Caco-2 (cell line): ENCODE data around the gene LAGE3. TPM values are rescaled to one million over a fixed set of nuclear protein-coding genes. Genes with fewer than 3 reads are reported as not detected.
A peak's percentile ranks its signal among the peaks of the same experiment; 100 is the strongest.

Experiments used
- BruUV-seq: library from RNA; stranded (reverse); fragments of 400-500 nt; replicated peaks from 2 replicates; lab custom pipeline; 2021; lab: Mats Ljungman, UMichigan
- CTCF ChIA-PET: fragments of 300-600 bp; sonication (Branson Sonifier 250); formaldehyde crosslinking; loops from one replicate; lab custom pipeline; 2022; ENCODE audit warnings: antibody characterized with exemption; lab: Charles Lee
- POLR2A ChIA-PET: fragments of 300-600 bp; sonication (Branson Sonifier 250); formaldehyde crosslinking; loops from one replicate; lab custom pipeline; 2022; ENCODE audit warnings: antibody characterized with exemption; lab: Charles Lee
- DNase-seq, 2 experiments: peaks; one replicate each; pipeline versions ENCODE4 v3.0.0 to v3.0.0-alpha.2; 2020 to 2022
- H3K27me3 ChIP-seq: replicated peaks from 2 replicates; pipeline ENCODE4 v1.6.0; 2011; ENCODE audit warnings: low read length; ENCODE audit not compliant: control insufficient read depth, insufficient read depth
- H3K36me3 ChIP-seq: 2 replicates; pipeline ENCODE4 v1.5.1; 2011; ENCODE audit warnings: low read length; ENCODE audit not compliant: control insufficient read depth, insufficient read depth
- H3K4me1 ChIP-seq: fragments of 250-450 bp; sonication (Bioruptor Pico); 2 replicates; pipeline ENCODE4 v1.5.1; 2020; ENCODE audit warnings: mild to moderate bottlenecking
- H3K4me3 ChIP-seq: 2 replicates; pipeline ENCODE4 v1.5.1; 2011; ENCODE audit warnings: low read depth, mild to moderate bottlenecking, control low read depth, low read length
- H3K9me3 ChIP-seq: fragments of 250-450 bp; sonication (Bioruptor Pico); 2 replicates; pipeline ENCODE4 v1.5.1; 2020; ENCODE audit warnings: mild to moderate bottlenecking, moderate library complexity
- H3K27ac Mint-ChIP-seq: one replicate; pipeline ENCODE4 v1.8.0; 2022; ENCODE audit warnings: mixed read lengths; ENCODE audit not compliant: unreplicated experiment
- H3K27me3 Mint-ChIP-seq: one replicate; pipeline ENCODE4 v1.8.0; 2022; ENCODE audit warnings: mixed read lengths; ENCODE audit not compliant: insufficient read depth, unreplicated experiment
- H3K36me3 Mint-ChIP-seq: one replicate; pipeline ENCODE4 v1.8.0; 2022; ENCODE audit warnings: mild to moderate bottlenecking, mixed read lengths; ENCODE audit not compliant: insufficient read depth, unreplicated experiment
- H3K4me1 Mint-ChIP-seq: one replicate; pipeline ENCODE4 v1.8.0; 2022; ENCODE audit warnings: low read depth, mixed read lengths; ENCODE audit not compliant: unreplicated experiment
- H3K4me3 Mint-ChIP-seq: one replicate; pipeline ENCODE4 v1.8.0; 2022; ENCODE audit warnings: mild to moderate bottlenecking, moderate library complexity, mixed read lengths; ENCODE audit not compliant: unreplicated experiment
- H3K9me3 Mint-ChIP-seq: one replicate; pipeline ENCODE4 v1.8.0; 2022; ENCODE audit warnings: mixed read lengths; ENCODE audit not compliant: unreplicated experiment
- intact Hi-C: fragments of 100-400 bp; cut with micrococcal nuclease; formaldehyde crosslinking; loops from one replicate; pipeline ENCODE4 v1.10.0; 2022; ENCODE audit not compliant: unreplicated experiment
- total RNA-seq: library from RNA; stranded (reverse); gene quantifications from 2 replicates; pipeline ENCODE4 v1.2.3, GENCODE V29; 2022
- TF ChIP-seq, protein P1 (sequence below), 2 experiments: fragments of 200-600 bp in 1 of 2; IDR thresholded peaks; 1 replicate in 1 of 2; 2 replicates in 1 of 2; pipeline versions ENCODE4 v1.5.1 to v1.8.0; 2011 to 2022; ENCODE audit warnings: antibody characterized with exemption in 1 of 2, control low read depth in 1 of 2, inconsistent platforms in 1 of 2, low read depth in 1 of 2, low read length in 1 of 2, mild to moderate bottlenecking in 1 of 2, moderate library complexity in 1 of 2; ENCODE audit not compliant: insufficient read depth in 1 of 2, severe bottlenecking in 1 of 2, unreplicated experiment in 1 of 2

Gene LAGE3
- total RNA-seq, 1 experiment from 2014 or later, result 26.0 TPM

DNA sequence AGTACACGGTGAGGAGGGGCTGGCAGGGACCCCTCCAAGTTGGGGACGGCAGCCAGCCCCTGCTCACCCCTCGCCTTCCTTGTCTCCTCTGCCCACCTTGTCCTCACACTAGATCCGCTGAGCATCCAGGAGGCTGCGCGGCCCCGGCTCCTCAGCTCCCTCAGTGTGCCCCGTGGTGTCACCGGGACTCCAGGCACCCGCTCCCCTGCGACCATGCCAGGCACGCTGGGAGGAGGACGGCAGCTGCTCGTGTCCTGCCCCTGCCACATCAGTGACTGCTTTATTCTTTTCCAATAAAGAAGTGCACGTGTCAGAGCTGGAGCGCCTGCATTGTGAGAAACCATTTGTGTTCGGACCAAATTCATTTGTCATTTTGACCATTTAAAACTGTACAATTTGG lies 28.8 kb downstream of the LAGE3 start:
- BruUV-seq, result TSS peak; percentile 61

DNA sequence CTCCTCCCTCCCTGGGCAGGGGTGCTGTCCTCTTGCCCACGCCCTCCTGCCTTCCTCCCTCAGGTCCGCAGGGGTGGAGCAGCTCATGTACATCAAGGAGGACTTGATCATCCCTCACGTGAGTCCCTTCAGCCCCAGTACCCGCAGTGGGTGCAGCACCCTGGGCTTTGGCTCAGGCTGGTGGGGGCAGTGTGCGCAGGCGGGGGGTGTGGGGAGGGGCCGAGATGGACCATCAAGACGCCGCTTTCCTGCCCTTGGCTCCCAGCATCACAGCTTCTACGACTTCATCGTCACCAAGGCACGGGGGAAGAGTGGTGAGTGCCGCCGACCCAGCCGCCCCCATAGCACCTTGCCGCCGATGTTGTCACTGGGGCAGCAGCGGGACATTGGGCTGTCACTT lies 29.5 kb downstream of the LAGE3 start:
- H3K27me3 ChIP-seq, result no peaks in the 10 kb centered on the region
- ChIA-PET POLR2A (no interaction called here), CTCF (no interaction called here)
- intact Hi-C loops, result no loop called here
- Mint-ChIP-seq H3K4me3 (no peak overlapping the region), H3K27ac (no peak overlapping the region), H3K4me1 (no peaks in the 10 kb centered on the region), H3K9me3 (no peaks in the 10 kb centered on the region), H3K27me3 (no peaks in the 10 kb centered on the region), H3K36me3 (peaks cover 26% of the 10 kb centered on the region)
- no TSS peak for BruUV-seq
- no peaks in the 10 kb centered on the region for H3K9me3 ChIP-seq
- no peak overlapping the region for H3K4me3 ChIP-seq
- no peaks in the 10 kb centered on the region for H3K4me1 ChIP-seq
- DNase-seq, result no peak
- TF ChIP-seq, protein P1, sequence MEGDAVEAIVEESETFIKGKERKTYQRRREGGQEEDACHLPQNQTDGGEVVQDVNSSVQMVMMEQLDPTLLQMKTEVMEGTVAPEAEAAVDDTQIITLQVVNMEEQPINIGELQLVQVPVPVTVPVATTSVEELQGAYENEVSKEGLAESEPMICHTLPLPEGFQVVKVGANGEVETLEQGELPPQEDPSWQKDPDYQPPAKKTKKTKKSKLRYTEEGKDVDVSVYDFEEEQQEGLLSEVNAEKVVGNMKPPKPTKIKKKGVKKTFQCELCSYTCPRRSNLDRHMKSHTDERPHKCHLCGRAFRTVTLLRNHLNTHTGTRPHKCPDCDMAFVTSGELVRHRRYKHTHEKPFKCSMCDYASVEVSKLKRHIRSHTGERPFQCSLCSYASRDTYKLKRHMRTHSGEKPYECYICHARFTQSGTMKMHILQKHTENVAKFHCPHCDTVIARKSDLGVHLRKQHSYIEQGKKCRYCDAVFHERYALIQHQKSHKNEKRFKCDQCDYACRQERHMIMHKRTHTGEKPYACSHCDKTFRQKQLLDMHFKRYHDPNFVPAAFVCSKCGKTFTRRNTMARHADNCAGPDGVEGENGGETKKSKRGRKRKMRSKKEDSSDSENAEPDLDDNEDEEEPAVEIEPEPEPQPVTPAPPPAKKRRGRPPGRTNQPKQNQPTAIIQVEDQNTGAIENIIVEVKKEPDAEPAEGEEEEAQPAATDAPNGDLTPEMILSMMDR (IDR thresholded peaks at IDR 0.05; ENCODE audit: insufficient read depth in 1 of 2, low read depth in 1 of 2, low read length in 1 of 2, severe bottlenecking in 1 of 2, unreplicated experiment in 1 of 2), result no peak
- H3K36me3 ChIP-seq, result no peaks in the 10 kb centered on the region

More for the DNA sequence above, 28.8 kb downstream of the LAGE3 start:
- H3K9me3 Mint-ChIP-seq, result no peaks in the 10 kb centered on the region
- Histone ChIP-seq H3K9me3 (no peaks in the 10 kb centered on the region), H3K36me3 (no peaks in the 10 kb centered on the region), H3K4me3 (no peak overlapping the region), H3K27me3 (no peaks in the 10 kb centered on the region), H3K4me1 (no peaks in the 10 kb centered on the region)
- TF ChIP-seq, protein P1 (IDR thresholded peaks at IDR 0.05; ENCODE audit: insufficient read depth in 1 of 2, low read depth in 1 of 2, low read length in 1 of 2, severe bottlenecking in 1 of 2, unreplicated experiment in 1 of 2), result no peak
- H3K4me1 Mint-ChIP-seq, result no peaks in the 10 kb centered on the region
- intact Hi-C loops, result no loop called here
- peaks cover 28% of the 10 kb centered on the region for H3K36me3 Mint-ChIP-seq
- ChIA-PET POLR2A (no interaction called here), CTCF (no interaction called here)
- H3K27ac Mint-ChIP-seq, result no peak overlapping the region
- H3K27me3 Mint-ChIP-seq, result no peaks in the 10 kb centered on the region
- no peak for DNase-seq
- no peak overlapping the region for H3K4me3 Mint-ChIP-seq

DNA sequence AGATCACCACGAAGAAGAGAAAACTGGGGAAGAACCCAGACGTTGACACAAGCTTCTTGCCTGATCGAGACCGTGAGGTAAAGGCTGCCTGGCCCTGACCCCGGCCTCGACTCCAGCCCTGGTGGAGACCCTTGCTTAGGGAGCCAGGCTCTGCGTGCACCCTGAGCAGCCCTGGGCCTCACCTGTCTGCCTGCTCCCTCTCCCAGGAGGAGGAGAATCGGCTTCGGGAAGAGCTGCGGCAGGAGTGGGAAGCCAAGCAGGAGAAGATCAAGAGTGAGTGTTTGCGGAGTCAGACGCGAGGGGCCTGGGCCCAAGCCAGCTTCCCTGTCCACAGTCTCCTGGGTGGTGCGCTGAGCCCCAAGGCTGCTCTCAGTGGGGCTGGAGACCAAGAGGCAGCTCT lies 30.6 kb downstream of the LAGE3 start:
- H3K27me3 ChIP-seq, result no peaks in the 10 kb centered on the region
- no peaks in the 10 kb centered on the region for H3K4me1 ChIP-seq
- TF ChIP-seq, protein P1 (IDR thresholded peaks at IDR 0.05; ENCODE audit: insufficient read depth in 1 of 2, low read depth in 1 of 2, low read length in 1 of 2, severe bottlenecking in 1 of 2, unreplicated experiment in 1 of 2), result no peak
- Mint-ChIP-seq H3K4me3 (no peak overlapping the region), H3K27ac (no peak overlapping the region), H3K4me1 (no peaks in the 10 kb centered on the region), H3K36me3 (peaks cover 24% of the 10 kb centered on the region), H3K27me3 (no peaks in the 10 kb centered on the region), H3K9me3 (no peaks in the 10 kb centered on the region)
- POLR2A ChIA-PET, result no interaction called here
- H3K9me3 ChIP-seq, result no peaks in the 10 kb centered on the region
- BruUV-seq, result no TSS peak
- CTCF ChIA-PET, result no interaction called here
- DNase-seq, result no peak
- no peaks in the 10 kb centered on the region for H3K36me3 ChIP-seq
- intact Hi-C loops, result no loop called here
- no peak overlapping the region for H3K4me3 ChIP-seq
